Adrenal gland (tissue), 12 donors: ENCODE data around the gene MLH3. TPM values are rescaled to one million over a fixed set of nuclear protein-coding genes. Genes with fewer than 3 reads are reported as not detected.

Experiments used
- DNase-seq, 7 donors: peaks; one replicate each; pipeline ENCODE4 v3.0.0-alpha.2; 2019 to 2020
- H3K27ac ChIP-seq, 5 donors: fragments of 200-600 bp; sonication (generic) in 4 of 5; 1 replicate in 3 of 5; 2 replicates in 2 of 5; pipeline versions ENCODE4 v1.5.1 to v1.8.0; 2016 to 2020; ENCODE audit warnings: mild to moderate bottlenecking in 1 of 5
- H3K27me3 ChIP-seq: fragments of 200-600 bp; 2 replicates; pipeline ENCODE4 v1.8.0; 2021
- H3K36me3 ChIP-seq, 2 donors: fragments of 200-600 bp; replicated peaks in 1 of 2; 1 replicate in 1 of 2; 2 replicates in 1 of 2; pipeline versions ENCODE4 v1.5.1 to v1.8.0; 2018 to 2022
- H3K4me1 ChIP-seq, 2 donors: fragments of 200-600 bp; replicated peaks in 1 of 2; 1 replicate in 1 of 2; 2 replicates in 1 of 2; pipeline versions ENCODE4 v1.5.1 to v1.8.0; 2018 to 2021
- H3K4me3 ChIP-seq, 4 donors: fragments of 200-600 bp; sonication (generic) in 3 of 4; one replicate each; pipeline ENCODE4 v1.5.1; 2016 to 2018
- H3K9me3 ChIP-seq, 3 donors: fragments of 200-600 bp; sonication (generic) in 1 of 3; replicated peaks in 1 of 3; 1 replicate in 2 of 3; 2 replicates in 1 of 3; pipeline versions ENCODE4 v1.5.1 to v1.8.0; 2016 to 2021
- CTCF ChIP-seq, 6 experiments: fragments of 450-650 bp in 4 of 6; fragments of 200-600 bp in 2 of 6; sonication (generic) in 1 of 6; IDR thresholded peaks; 1 replicate in 5 of 6; 2 replicates in 1 of 6; pipeline versions ENCODE4 v1.5.1 to v1.8.0; 2016 to 2021; ENCODE audit warnings: antibody characterized with exemption in 6 of 6, mild to moderate bottlenecking in 2 of 6, moderate library complexity in 1 of 6
- POLR2A ChIP-seq, 2 donors: fragments of 450-650 bp; IDR thresholded peaks; one replicate each; pipeline ENCODE4 v1.6.1; 2017; ENCODE audit warnings: antibody characterized with exemption in 2 of 2, mild to moderate bottlenecking in 2 of 2, moderate library complexity in 1 of 2
- WGBS, 4 donors: extraction: QIAGEN DNeasy Blood & Tissue Kit in 2 of 4; methylation state at CpG; one replicate each; pipeline versions ENCODE4 v1.1.5 to v1.1.7; 2013 to 2017; 5-methylcytosine and 5-hydroxymethylcytosine counted together
- intact Hi-C, 2 donors: fragments of 100-400 bp; cut with DNase I; formaldehyde crosslinking; loops; one replicate each; pipeline versions ENCODE4 v1.14.1 to v1.15.0; 2022 to 2023
- polyA plus RNA-seq, 3 donors: library from polyadenylated mRNA; stranded (reverse); fragments of 200-250 nt in 2 of 3; fragments of 350-450 nt in 1 of 3; fragmentation: Illumina TruSeq in 1 of 3; extraction: RNeasy Lipid Tissue Mini Kit (QIAGEN cat#74804) in 1 of 3; gene quantifications; one replicate each; pipeline ENCODE4 v1.2.3, GENCODE V29; 2013 to 2014
- total RNA-seq, 9 donors: library from RNA; depleted of rRNA in 4 of 9; stranded (reverse); fragments of >200 nt in 4 of 9; fragments of 120-200 nt in 1 of 9; fragmentation: NEBNext Ultra II Directional in 1 of 9; extraction: Animal tissue kit (Norgen Biotek cat#: 25700) in 1 of 9; gene quantifications; one replicate each; pipeline versions ENCODE4 v1.1.0 to v1.2.4, GENCODE V29; 2013 to 2023
- donor health status: healthy with polysubstance abuse.
- donor health status: Bipolar disorder and iron deficiency.
- donor health status: DM: yes; HTN: yes; CAD: no.
- donor health status: DM: no; HTN: no; CAD: no.
- donor health status: DM: no; HTN: no; CAD: no.
- donor health status: DM: yes; HTN: yes; CAD: no.

MLH3 gene
- total and polyA plus RNA-seq, 12 donors: 22.2 to 51.4 (median 32.2) TPM

GRCh38 chr14:74977901-74978385 lies 73.3 kb downstream of the MLH3 start:
- intact Hi-C loops: no loop called here
- no peaks in the 10 kb centered on the region for H3K27me3 ChIP-seq
- no peak overlapping the region for H3K4me3 ChIP-seq
- TF ChIP-seq POLR2A (IDR thresholded peaks at IDR 0.05) (no peak), CTCF (IDR thresholded peaks at IDR 0.05) (no peak)
- no peak overlapping the region for H3K27ac ChIP-seq
- WGBS, 4 donors: 58 to 59% (median 58%) methylated on average over 6 of the region's 6 CpGs
- no peaks in the 10 kb centered on the region for H3K9me3 ChIP-seq
- peak in 1 of 7 donors; percentile 41 for DNase-seq
- no peaks in the 10 kb centered on the region for H3K36me3 ChIP-seq
- H3K4me1 ChIP-seq: peaks cover 0 to 14% of the 10 kb centered on the region in 2 donors

GRCh38 chr14:74977164-74977900 lies 73.9 kb downstream of the MLH3 start:
- H3K36me3 ChIP-seq: no peaks in the 10 kb centered on the region
- 77 to 85% (median 82%) methylated on average over 7 to 12 of the region's 12 CpGs for WGBS, 4 donors
- intact Hi-C loops: no loop called here
- no peaks in the 10 kb centered on the region for H3K27me3 ChIP-seq
- H3K4me1 ChIP-seq: peaks cover 0 to 14% of the 10 kb centered on the region in 2 donors
- TF ChIP-seq POLR2A (IDR thresholded peaks at IDR 0.05) (no peak), CTCF (IDR thresholded peaks at IDR 0.05) (no peak)
- no peak overlapping the region for H3K27ac ChIP-seq
- H3K9me3 ChIP-seq: no peaks in the 10 kb centered on the region
- peak in 1 of 7 donors; percentile 42 for DNase-seq
- no peak overlapping the region for H3K4me3 ChIP-seq

- H3K27me3 ChIP-seq: no peaks in the 10 kb centered on the region
- no peak overlapping the region for H3K4me3 ChIP-seq
- intact Hi-C loops: no loop called here
- peaks cover 0 to 14% of the 10 kb centered on the region in 2 donors for H3K4me1 ChIP-seq
- WGBS, 4 donors: 82 to 91% (median 84%) methylated on average over 11 of the region's 11 CpGs
- no peak overlapping the region for H3K27ac ChIP-seq
- peak in 1 of 7 donors; percentile 42 for DNase-seq
- H3K9me3 ChIP-seq: no peaks in the 10 kb centered on the region
- TF ChIP-seq CTCF (IDR thresholded peaks at IDR 0.05) (no peak), POLR2A (IDR thresholded peaks at IDR 0.05) (no peak)
- no peaks in the 10 kb centered on the region for H3K36me3 ChIP-seq
Measured at GRCh38 chr14:74976264-74977113, 74.8 kb downstream of the MLH3 start.
